GM18868 (cell line): Measurements from ENCODE around the gene SLFN5.
"Not testable (repeated sequence)": the region's sequence is repeated elsewhere in the genome, so short reads cannot be mapped to it uniquely, and the experiment has no call there.

Experiments
- ATAC-seq: cut with Tn5 transposase; IDR thresholded peaks from one replicate; pipeline ENCODE4 v1.9.1; 2021; ENCODE audit warnings: mild to moderate bottlenecking, moderate library complexity; ENCODE audit not compliant: unreplicated experiment

The SLFN5 gene

GRCh38 chr17:35241520-35241919, 1.4 kb upstream of the SLFN5 start:
- no peak for ATAC-seq

GRCh38 chr17:35242158-35242804, 591 bp upstream of the SLFN5 start:
- ATAC-seq: peak; percentile 44

GRCh38 chr17:35243561-35244340, 879 bp downstream of the SLFN5 start:
- ATAC-seq: no peak

- peak; percentile 51 for ATAC-seq
Observed at GRCh38 chr17:35244341-35245195, 1.7 kb downstream of the SLFN5 start.

- ATAC-seq: no peak
Observed at GRCh38 chr17:35245196-35245486, 2.3 kb downstream of the SLFN5 start.

- ATAC-seq: no peak
Observed at GRCh38 chr17:35252651-35253050, 9.8 kb downstream of the SLFN5 start.

- no peak for ATAC-seq
Observed at GRCh38 chr17:35254107-35254773, 11.4 kb downstream of the SLFN5 start.

- no peak for ATAC-seq
Observed at GRCh38 chr17:35255316-35255715, 12.4 kb downstream of the SLFN5 start.

- no peak for ATAC-seq
Observed at GRCh38 chr17:35256629-35257028, 13.8 kb downstream of the SLFN5 start.

- no peak for ATAC-seq
Observed at GRCh38 chr17:35257208-35257659, 14.4 kb downstream of the SLFN5 start.

- ATAC-seq: no peak
Observed at GRCh38 chr17:35259001-35259400, 16.1 kb downstream of the SLFN5 start.

GRCh38 chr17:35265071-35265470, 22.2 kb downstream of the SLFN5 start:
- no peak for ATAC-seq

GRCh38 chr17:35265566-35266141, 22.8 kb downstream of the SLFN5 start:
- ATAC-seq: no peak

GRCh38 chr17:35274167-35275066, 31.5 kb downstream of the SLFN5 start:
- ATAC-seq: not testable (repeated sequence)

GRCh38 chr17:35278454-35278853, 35.6 kb downstream of the SLFN5 start:
- ATAC-seq: not testable (repeated sequence)

GRCh38 chr17:35278876-35279275, 36.0 kb downstream of the SLFN5 start:
- ATAC-seq: not testable (repeated sequence)

GRCh38 chr17:35283767-35284166, 40.9 kb downstream of the SLFN5 start:
- ATAC-seq: no peak

- no peak for ATAC-seq
Observed at GRCh38 chr17:35284955-35285354, 42.1 kb downstream of the SLFN5 start.

GRCh38 chr17:35286120-35286781, 43.4 kb downstream of the SLFN5 start:
- ATAC-seq: no peak
